Hepatic stellate cell (primary cell): Measurements from ENCODE around the gene KDM4F.

Experiments used
- DNase-seq: peaks from one replicate; pipeline ENCODE4 v3.0.0; 2011; ENCODE audit warnings: low spot score

The KDM4F gene

GRCh38 chr11:95091663-95092180 is 42.5 kb downstream of the KDM4F start:
- DNase-seq = no peak

GRCh38 chr11:95092549-95093324 is 43.5 kb downstream of the KDM4F start:
- DNase-seq = peak; percentile 75

GRCh38 chr11:95093548-95093947 is 44.3 kb downstream of the KDM4F start:
- no peak for DNase-seq

- DNase-seq = peak; percentile 58
Observed at GRCh38 chr11:95095858-95096587, 46.8 kb downstream of the KDM4F start.

- no peak for DNase-seq
Observed at GRCh38 chr11:95097209-95097608, 48.0 kb downstream of the KDM4F start.

- no peak for DNase-seq
Observed at GRCh38 chr11:95098826-95099225, 49.6 kb downstream of the KDM4F start.

- DNase-seq = no peak
Observed at GRCh38 chr11:95100191-95100648, 51.0 kb downstream of the KDM4F start.
